Measurements from ENCODE around the gene KIAA1217.

Gene KIAA1217

GRCh38 chr10:24542314-24543270 lies 333.7 kb downstream of the KIAA1217 start (continued):
- TF ChIP-seq INSM2 (tag by site-specific recombination; IDR thresholded peaks at IDR 0.05) (no peak), ZNF48 (tag by site-specific recombination; IDR thresholded peaks at IDR 0.05) (no peak), ZBTB49 (tag by site-specific recombination; IDR thresholded peaks at IDR 0.05; ENCODE audit: low read depth) (no peak), PRDM4 (tag by site-specific recombination; IDR thresholded peaks at IDR 0.05) (no peak), ZNF768 (tag by site-specific recombination; IDR thresholded peaks at IDR 0.05) (no peak), ZNF324 (tag by site-specific recombination; IDR thresholded peaks at IDR 0.05) (no peak), ZBTB21 (tag by site-specific recombination; IDR thresholded peaks at IDR 0.05) (no peak)

GRCh38 chr10:24544776-24545175 lies 335.8 kb downstream of the KIAA1217 start:
- no peaks in the 10 kb centered on the region for H3K4me1 ChIP-seq (ENCODE audit: control insufficient read depth, insufficient read depth, low read length)
- H3K4me3 ChIP-seq (ENCODE audit: low read depth, low read length) = no peak overlapping the region
- no peak for TF ChIP-seq ZNF221 (tag by site-specific recombination; IDR thresholded peaks at IDR 0.05; ENCODE audit: borderline replicate concordance)
- TF ChIP-seq ZNF670 (tag by site-specific recombination; IDR thresholded peaks at IDR 0.05; ENCODE audit: low read depth) = no peak
- TF ChIP-seq ZNF169 (tag by site-specific recombination; IDR thresholded peaks at IDR 0.05) = no peak
- TF ChIP-seq ZNF398 (tag by site-specific recombination; IDR thresholded peaks at IDR 0.05) = no peak
- no peak for TF ChIP-seq KLF1 (tag by site-specific recombination; IDR thresholded peaks at IDR 0.05)
- TF ChIP-seq ZNF426 (tag by site-specific recombination; IDR thresholded peaks at IDR 0.05) = no peak
- TF ChIP-seq ZNF280C (tag by site-specific recombination; IDR thresholded peaks at IDR 0.05) = no peak
- TF ChIP-seq REPIN1 (tag by site-specific recombination; IDR thresholded peaks at IDR 0.05; ENCODE audit: low read depth) = no peak
- no peak for TF ChIP-seq HIC1 (tag by site-specific recombination; IDR thresholded peaks at IDR 0.05)
- TF ChIP-seq ZNF121 (tag by site-specific recombination; IDR thresholded peaks at IDR 0.05) = no peak
- TF ChIP-seq ZNF37A (tag by site-specific recombination; IDR thresholded peaks at IDR 0.05) = no peak
- no peak for TF ChIP-seq TRIM28 (IDR thresholded peaks at IDR 0.05; ENCODE audit: borderline replicate concordance, low read length)
- TF ChIP-seq PRDM1 (tag by site-specific recombination; IDR thresholded peaks at IDR 0.05) = no peak
- TF ChIP-seq ZNF112 (tag by site-specific recombination; IDR thresholded peaks at IDR 0.05) = no peak
- no peak for TF ChIP-seq ZFP69B (tag by site-specific recombination; IDR thresholded peaks at IDR 0.05)
- no peak for TF ChIP-seq ZNF785 (tag by site-specific recombination; IDR thresholded peaks at IDR 0.05)
- ChIA-PET CTCF (no interaction called here), POLR2A (no interaction called here)
- no peak overlapping the region for H3K27ac ChIP-seq (ENCODE audit: extremely low read depth, low read depth, low read length)
- H3K9me3 ChIP-seq (ENCODE audit: control insufficient read depth, insufficient read depth, low read depth, low read length) = no peaks in the 10 kb centered on the region
- H3K36me3 ChIP-seq (ENCODE audit: control insufficient read depth in 2 of 2, insufficient read depth in 1 of 2, low read length in 2 of 2) = peaks cover 0 to 27% of the 10 kb centered on the region in 2 experiments; a peak in 1 of 3 replicates
